Uterus (tissue), 2 donors: ENCODE results near the gene UNKL.

Source experiments
- POLR2A ChIP-seq, 2 donors: fragments of 450-650 bp; IDR thresholded peaks; one replicate each; pipeline ENCODE4 v1.6.1; 2016; ENCODE audit warnings: antibody characterized with exemption in 2 of 2, mild to moderate bottlenecking in 1 of 2, moderate library complexity in 1 of 2
- TF ChIP-seq, protein P1 (sequence below), 4 experiments: fragments of 200-600 bp in 2 of 4; fragments of 450-650 bp in 2 of 4; sonication (generic) in 2 of 4; IDR thresholded peaks; one replicate each; pipeline ENCODE4 v1.5.1; 2016 to 2019; ENCODE audit warnings: antibody characterized with exemption in 4 of 4, mild to moderate bottlenecking in 2 of 4, moderate library complexity in 1 of 4

DNA sequence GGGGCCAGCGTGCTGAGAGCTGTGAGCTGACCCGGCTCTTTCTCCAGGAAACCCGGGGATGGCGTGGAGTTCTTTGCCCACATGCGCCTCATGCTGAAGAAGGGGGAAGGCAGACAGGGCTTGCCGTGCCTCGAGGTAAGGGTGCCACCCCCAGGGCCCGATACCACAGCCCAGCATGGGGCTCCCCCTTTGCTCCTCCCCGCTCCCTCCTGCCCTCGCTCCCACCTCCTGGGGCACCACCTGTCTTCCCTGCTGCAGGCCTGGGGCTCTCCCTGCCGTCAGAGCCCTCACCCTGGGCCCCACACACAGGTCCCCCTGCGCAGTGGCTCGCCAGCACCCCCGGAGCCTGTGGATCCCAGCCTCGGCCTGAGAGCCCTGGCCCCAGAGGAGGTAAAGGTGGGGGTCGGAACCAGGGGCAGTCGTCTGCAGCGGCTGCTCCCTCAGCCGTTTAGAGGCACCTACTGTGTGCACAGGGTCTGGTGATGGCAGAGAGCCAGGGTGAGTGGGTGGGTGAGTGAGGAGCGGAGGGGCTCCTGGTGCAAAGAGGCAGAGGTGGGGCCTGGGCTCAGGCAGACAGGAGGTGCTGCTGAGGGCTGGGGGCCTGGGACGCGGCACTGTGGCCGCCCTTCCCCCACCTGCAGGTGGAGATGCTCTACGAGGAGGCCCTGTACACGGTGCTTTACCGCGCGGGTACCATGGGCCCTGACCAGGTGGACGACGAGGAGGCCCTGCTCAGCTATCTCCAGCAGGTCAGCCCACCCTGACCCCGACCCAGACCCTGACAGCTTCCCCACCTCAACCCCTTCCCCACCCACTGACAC, 75.4 kb downstream of the UNKL start:
- TF ChIP-seq POLR2A (IDR thresholded peaks at IDR 0.05) = no peak
- TF ChIP-seq, protein P1, sequence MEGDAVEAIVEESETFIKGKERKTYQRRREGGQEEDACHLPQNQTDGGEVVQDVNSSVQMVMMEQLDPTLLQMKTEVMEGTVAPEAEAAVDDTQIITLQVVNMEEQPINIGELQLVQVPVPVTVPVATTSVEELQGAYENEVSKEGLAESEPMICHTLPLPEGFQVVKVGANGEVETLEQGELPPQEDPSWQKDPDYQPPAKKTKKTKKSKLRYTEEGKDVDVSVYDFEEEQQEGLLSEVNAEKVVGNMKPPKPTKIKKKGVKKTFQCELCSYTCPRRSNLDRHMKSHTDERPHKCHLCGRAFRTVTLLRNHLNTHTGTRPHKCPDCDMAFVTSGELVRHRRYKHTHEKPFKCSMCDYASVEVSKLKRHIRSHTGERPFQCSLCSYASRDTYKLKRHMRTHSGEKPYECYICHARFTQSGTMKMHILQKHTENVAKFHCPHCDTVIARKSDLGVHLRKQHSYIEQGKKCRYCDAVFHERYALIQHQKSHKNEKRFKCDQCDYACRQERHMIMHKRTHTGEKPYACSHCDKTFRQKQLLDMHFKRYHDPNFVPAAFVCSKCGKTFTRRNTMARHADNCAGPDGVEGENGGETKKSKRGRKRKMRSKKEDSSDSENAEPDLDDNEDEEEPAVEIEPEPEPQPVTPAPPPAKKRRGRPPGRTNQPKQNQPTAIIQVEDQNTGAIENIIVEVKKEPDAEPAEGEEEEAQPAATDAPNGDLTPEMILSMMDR (IDR thresholded peaks at IDR 0.05) = no peak
